Fibroblast of skin of left quadriceps (primary cell): Measurements from ENCODE around the gene CDC16.
"Not testable (repeated sequence)": the region's sequence is repeated elsewhere in the genome, so short reads cannot be mapped to it uniquely, and the experiment has no call there.

Experiments
- DNase-seq, 2 experiments: peaks; one replicate each; pipeline ENCODE4 v3.0.0-alpha.2; 2013; ENCODE audit warnings: low read depth in 2 of 2

Gene CDC16, protein sequence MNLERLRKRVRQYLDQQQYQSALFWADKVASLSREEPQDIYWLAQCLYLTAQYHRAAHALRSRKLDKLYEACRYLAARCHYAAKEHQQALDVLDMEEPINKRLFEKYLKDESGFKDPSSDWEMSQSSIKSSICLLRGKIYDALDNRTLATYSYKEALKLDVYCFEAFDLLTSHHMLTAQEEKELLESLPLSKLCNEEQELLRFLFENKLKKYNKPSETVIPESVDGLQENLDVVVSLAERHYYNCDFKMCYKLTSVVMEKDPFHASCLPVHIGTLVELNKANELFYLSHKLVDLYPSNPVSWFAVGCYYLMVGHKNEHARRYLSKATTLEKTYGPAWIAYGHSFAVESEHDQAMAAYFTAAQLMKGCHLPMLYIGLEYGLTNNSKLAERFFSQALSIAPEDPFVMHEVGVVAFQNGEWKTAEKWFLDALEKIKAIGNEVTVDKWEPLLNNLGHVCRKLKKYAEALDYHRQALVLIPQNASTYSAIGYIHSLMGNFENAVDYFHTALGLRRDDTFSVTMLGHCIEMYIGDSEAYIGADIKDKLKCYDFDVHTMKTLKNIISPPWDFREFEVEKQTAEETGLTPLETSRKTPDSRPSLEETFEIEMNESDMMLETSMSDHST

DNA sequence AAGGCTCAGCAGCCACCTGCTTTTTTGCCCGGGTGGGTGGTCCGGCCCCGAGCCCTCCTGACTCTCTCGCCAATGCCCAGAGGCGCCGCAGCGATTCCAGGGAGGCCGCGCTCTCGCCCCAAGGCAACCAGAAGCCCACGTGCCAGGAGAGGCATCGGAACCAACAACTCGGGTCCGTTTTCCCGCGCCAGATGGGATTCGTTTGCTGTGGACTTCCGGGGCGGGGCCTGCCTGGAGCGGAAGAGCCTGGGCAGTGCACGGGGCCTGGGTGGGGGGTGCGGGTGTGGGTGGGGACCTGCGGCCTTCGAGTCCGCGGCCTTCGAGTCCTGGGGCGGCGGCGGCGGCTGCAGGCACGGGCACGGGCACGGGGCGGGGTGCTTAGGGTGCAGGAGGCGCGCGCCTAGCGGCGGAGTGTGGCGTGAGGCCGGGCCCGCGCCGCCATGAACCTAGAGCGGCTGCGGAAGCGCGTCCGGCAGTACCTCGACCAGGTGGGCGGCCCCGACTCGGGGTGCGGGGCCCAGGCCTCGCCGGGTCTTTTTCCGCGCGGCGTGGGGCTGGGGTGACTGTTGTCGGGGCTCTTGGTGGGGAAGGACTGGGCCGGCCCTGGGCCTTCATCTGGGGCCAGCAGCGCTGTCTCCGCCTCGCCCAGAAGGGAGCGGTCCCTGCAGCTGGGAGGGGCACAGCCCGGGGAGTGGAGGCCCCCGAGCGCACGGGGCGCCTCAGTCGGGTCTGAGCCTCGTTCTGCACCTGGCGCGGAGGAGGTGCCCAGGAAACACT is at the start of gene CDC16:
CDC16 (plus strand) TSS at position 253 of the 777 bp plus-strand sequence; CDS start at position 441, 188 bp downstream.
- DNase-seq, result peak; percentile 80

DNA sequence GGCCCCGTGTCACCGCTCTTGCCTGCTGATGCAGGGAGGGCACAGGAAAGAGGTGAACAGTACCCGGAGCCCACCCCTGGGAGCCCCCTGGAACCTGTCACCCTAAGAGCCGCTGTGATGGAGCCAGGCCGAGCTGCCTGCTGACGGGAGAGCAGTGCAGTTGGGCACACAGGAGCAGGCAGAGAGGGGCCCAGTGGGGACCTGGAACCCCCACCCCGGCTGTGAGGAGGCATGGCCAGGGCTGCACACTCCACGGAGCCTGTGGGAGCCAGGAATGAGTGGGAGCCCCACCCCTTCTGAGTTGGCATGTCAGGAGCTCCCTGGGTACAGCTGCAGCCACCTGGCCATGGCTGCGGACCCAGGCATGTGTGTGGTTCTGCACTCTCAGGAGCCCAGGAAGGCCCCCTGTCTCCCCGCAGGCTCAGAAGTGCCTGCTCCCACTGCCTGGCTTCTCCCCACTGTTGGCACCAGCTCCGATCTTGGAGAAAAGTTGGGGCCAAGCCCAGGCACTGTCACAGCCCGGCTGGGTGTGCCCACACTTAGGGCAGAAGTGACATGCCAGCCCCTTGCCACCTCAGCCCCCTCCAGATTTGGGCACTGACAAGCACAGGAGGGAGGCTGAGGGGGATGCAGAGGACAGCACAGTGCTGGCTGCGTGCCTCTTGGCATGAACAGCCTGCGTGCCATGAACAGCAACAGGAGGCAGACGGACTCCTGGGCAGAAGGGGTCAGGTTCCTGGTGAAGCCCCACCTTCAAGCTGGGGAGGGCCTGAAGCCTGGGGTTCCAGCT is 49.3 kb upstream of the CDC16 start:
- DNase-seq, result no peak

DNA sequence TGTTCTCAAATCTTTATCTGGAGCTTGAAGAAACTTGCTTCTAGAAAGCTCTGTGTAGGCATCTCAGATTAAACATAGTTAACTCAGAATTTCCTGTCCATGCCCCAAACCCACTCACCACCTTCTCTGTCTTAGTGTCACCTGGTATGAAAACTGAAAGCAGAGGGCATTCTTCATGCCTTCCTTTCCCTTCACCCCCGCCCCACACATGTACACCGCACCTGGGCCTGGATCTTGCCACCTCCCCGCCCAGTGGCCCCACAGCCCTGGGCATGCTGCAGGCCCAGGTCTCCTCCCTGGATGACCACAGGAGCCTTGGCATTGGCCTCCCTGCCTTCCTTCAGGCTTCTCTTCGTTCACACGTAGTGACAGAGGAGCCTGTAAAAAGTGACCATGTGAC is 39.8 kb upstream of the CDC16 start:
- no peak for DNase-seq

DNA sequence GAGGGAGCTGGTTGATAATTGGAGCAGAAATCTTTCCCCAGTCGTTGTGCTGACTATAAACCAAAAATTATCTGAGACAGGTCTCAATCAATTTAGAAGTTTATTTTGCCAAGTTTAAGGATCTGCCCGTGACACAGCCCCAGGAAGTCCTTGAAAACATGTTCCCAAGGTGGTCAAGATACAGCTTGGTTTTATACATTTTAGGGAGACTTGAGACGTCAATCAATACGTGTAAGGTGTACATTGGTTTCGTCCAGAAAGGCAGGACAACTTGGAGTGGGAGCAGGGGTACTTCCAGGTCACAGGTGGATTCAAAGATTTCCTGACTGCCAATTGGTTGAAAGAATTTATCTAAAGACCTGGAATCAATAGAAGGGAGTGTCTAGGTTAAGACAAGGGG is 38.1 kb upstream of the CDC16 start:
- DNase-seq, result no peak

DNA sequence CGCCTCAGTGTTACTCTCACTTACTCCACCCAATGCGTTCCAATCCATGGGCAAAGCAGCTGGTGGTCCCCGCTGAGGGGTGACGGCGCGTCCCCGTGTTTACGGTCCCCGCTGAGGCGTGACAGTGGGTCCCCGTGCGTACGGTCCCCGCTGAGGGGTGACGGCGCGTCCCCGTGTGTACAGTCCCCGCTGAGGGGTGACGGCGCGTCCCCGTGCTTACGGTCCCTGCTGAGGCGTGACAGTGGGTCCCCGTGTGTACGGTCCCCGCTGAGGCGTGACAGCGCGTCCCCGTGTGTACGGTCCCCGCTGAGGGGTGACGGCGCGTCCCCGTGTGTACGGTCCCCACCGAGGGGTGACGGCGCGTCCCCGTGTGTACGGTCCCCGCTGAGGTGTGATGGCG is 36.1 kb upstream of the CDC16 start:
- DNase-seq, result no peak

DNA sequence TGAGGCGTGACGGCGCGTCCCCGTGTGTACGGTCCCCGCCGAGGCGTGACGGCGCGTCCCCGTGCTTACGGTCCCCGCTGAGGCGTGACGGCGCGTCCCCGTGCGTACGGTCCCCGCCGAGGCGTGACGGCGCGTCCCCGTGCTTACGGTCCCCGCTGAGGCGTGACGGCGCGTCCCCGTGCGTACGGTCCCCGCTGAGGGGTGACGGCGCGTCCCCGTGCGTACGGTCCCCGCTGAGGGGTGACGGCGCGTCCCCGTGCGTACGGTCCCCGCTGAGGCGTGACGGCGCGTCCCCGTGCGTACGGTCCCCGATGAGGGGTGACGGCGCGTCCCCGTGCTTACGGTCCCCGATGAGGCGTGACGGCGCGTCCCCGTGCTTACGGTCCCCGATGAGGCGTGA is 35.2 kb upstream of the CDC16 start:
- DNase-seq, result not testable (repeated sequence)

DNA sequence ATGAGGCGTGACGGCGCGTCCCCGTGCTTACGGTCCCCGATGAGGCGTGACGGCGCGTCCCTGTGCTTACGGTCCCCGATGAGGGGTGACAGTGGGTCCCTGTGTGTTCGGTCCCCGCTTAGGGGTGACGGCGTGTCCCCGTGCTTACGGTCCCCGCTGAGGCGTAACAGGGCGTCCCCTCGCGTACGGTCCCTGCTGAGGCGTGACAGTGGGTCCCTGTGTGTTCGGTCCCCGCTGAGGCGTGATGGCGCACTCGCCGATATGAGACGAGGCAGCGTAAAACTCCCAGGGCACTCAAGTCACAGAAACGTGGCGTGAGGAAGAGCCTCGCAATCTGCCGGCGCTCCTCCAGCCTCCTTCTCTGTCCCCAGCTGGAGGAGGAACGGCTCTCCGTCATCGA is 34.7 kb upstream of the CDC16 start:
- DNase-seq, result no peak

DNA sequence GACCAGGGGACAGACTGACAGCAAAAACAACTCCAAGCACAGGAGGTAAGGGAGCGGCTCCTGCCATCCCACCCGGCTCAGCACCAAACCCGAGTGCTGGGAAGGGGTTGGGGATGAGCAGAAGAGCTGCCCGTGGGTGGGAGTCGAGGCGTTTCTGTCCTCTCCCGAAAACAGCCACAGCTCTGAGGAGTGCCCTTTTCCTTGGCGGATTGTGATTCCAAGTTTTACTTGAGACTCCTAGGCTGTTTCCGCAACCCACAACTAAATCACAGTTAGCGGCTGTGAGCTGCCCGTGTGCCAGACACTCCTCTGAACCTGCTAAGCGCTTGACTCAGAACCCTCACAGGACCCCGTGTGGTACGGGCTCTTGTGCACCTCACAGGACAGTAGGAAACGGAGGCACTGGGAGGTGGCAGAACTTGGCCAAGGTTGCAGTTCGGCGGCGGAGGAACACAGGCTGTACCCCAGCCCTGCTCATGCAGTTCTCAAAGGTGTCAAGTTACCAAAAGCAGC is 34.2 kb upstream of the CDC16 start:
- DNase-seq, result no peak

DNA sequence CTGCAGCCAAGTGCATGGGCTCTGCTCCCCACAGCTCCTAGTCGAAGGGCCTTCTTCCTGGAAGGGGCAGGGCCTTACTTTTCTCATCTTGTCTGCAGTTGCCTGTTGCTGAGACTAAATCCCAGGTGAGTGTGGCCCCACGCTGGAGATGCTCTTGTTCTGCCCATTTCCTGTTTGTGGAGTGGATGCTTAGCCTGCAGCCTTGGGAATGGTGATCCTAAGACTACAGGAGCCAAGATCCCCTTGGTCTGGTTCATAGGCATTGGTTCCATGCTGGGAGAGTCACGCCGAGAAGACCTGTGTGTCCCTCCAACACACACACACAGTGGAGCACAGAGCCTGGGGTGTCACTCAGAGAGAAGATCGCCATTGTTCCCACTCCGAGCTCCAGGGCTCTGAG is 32.1 kb upstream of the CDC16 start:
- no peak for DNase-seq

DNA sequence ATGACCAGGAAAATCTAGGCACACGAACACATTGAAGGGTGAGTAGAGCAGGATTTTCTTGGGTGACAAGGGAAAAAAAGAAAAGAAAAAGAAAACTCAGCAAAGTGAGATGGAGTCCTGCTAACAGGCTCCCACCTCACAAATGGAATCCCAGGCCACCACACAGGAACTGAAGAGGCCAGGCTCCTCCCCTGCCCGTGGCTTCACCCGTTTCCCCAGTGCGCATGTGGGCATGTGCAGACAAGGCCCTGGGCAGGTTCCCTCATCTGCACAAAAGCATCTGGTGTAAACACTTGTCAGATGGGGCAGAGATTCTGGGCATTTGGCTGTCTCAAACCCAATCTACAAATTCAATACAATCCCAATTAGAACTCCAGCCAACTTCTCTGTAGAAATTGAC is 31.2 kb upstream of the CDC16 start:
- no peak for DNase-seq

DNA sequence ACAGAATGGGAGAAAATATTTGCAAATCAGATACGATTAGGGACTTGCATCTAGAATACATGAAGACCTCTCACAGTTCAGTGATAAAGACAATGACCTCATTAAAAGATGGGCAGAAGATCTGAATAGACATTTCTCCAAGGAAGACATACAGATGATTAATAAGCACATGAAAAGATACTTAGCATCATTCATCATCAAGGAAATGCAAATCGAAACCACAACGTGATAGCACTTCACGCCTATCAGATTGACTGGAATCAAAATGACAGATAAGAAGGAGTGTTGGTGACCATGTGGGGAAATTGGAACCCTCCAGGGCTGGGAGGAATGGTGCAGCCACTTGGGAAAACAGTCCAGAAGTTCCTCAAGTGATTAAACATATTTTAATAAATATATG is 29.8 kb upstream of the CDC16 start:
- no peak for DNase-seq

DNA sequence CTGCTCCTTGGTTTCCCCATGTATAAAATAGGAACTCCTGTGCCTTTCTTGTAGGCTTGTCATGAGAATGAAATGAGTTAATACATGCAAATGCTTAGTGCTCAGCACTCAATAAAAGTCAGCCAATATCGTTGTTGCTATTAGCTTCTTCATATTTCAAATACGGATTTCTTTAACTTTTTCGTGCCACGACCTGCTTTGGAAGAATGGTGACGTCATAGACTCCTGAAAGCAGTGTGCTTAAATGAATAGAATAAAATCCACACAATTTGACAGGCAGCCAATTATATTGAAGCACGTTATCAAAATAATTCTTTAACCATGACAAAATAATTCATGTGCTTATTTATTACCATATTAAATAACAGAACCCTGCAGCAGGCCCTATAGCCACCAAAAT is 26.6 kb upstream of the CDC16 start:
- DNase-seq, result no peak

DNA sequence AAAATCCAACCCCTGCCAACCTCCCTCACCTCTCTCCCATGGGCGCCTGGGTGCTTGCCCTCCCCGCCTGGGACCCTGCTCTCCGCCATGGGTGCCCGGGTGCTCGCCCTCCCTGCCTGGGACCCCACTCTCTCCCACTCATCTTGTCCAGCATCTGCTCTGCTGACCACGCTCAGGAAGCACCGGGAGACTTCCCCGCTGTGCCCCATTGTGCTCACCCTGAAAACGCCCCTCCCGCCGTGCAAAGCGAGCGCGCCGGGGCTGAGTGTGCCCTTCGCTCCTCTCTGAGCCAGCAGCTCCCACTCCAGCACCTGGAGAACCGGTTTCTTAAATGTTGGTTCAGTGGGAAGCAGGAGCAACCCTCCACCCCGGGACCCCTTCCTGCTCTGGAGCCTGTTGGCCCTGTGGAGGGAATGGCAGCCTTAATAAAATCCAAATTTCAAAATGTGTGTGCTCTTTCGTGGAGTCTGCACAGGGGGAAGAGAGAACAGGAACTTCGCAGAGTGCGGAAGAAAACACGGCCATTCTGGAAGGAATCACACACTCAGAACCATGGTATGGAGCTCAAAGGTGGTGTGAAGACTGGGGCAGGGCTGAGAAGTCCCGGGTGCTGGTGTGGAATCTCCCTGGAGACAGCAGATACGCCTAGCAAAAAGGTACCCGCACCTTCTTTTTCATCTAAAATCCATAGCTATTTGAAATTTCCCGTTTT is 23.1 kb upstream of the CDC16 start:
- no peak for DNase-seq

DNA sequence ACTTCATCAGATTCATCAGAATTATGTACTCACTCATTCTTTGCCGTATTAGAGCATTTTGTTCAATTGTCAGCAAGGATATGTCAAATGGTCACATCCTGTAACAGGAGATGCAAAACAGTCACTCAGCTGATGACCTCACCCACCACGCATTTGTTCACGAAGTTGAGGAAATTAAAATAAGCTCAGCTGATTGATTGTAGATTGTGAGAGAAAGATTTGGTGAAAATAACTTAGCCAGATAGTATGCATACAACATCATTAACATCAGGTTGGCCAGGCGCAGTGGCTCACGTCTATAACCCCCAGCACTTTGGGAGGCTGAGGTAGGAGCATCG is 22.6 kb upstream of the CDC16 start:
- peak in 1 of 2 experiments; percentile 17 for DNase-seq

DNA sequence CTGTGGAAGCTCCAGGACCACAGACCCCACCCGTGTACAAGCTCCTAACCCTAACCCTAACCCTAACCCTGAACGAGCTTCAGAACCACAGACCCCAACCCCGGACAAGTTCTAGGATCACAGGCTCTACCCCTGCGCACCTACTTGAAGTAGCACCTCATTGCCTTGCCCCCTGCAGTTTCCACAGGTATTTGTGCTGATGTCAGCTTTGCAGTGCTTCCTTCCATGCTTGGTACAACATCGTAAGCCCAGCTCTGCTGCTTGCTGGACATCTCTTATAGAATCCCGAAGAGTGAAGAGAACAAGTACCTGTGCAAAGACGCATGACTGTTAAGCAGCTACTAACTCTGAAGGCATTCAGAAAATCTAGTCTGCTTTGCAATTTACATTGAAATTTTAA is 20.7 kb upstream of the CDC16 start:
- DNase-seq, result no peak

DNA sequence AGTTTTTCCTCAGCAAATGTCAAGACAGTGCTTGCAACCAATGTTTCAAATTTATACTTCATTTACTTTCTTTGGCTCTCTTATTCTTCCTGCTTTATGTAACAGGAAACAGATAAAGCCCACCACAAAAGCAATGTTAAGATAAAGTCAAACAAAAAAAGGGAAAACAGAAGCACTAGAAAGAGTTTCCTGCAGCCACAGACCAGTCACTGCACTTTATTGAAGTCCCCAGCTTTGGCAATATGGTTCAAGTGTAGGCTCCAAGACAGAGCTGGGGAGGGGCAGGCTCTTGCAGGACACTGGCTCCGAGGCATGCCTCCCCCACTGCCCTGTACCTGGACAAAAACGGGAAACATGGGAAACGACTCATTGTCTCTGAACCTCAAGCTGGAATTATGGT is 15.3 kb upstream of the CDC16 start:
- no peak for DNase-seq

DNA sequence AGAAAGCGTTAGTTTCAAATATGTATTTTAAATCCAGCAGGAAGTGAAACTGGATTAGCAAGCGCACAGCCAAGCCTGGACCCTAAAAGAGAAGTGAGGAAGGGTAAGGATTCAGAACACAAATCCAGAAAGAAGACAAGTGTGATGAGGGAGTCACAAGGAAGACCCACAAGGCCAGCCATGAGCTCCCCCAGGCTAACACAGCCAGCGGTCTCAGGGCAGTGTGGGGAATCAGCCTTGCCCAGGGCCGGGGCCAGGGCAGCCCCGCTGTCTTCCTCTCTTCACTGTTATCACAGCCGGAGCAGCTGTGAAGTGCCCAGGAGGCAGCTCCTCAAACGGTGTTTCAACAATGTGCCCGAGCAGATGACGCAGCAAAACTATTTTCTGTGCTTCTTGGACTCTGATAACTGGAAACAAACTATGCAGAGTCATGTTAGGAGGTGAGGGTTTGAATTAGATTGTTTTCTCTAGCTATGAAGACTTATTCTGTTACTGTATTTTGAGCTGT is 12.2 kb upstream of the CDC16 start:
- DNase-seq, result no peak

DNA sequence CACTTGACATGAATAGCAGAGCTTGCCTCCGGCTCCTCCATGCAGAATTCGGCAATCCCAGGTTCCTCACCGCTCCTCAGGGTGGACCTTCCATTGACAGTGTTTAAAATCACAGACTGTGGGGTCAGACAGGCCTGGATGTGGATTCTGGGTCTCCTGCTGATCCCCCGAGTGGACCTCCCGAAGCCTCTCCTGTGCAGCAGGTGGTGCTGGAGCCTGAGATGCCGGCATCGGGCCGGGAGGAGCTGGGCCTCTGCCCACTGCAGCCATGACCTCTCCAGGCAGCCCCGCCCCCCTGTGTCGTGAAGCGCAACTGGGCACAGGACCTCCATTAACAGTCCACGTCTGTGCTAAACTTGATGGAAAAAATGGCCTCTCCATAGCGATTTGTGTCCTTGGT is 10.5 kb upstream of the CDC16 start:
- DNase-seq, result no peak

DNA sequence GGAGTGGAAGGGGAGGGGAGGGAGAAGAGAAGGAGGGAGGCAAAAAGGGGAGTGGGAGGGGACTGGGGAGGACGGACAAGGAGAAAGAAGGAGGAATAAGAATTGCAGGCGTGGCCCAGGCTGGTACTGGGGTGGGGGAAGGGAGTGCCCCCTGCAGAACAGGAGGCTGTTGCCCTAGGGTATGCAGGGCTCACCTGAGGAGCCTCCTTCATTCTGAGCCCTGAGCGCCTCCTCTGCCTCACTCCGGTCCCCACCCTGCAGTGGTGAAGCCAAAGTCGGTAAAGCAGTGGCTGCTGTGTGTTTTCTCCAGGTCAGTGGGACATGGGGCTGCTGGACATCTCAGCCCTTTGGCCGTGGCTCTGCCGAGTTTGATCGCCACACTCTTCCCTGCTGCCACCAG is 9.1 kb upstream of the CDC16 start:
- DNase-seq, result no peak

DNA sequence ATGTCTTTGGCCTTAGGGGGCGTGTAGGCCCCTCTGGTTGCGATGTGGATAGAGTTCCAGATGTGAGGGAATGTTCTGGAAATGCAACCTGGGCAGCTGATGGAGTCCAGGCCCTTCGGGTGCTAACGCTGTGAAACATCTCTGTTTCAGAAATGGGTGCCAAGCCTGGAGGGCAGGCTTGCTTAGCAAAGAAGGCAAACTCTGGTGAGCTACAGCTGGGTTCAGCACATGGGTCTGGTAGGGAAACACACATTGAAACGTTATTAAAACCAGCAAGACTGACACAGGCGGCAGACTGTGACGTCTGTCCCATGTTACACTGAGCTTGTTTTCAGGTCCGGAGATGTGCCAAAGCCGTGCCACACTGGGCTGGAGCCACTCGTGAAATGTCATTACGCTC is 8.6 kb upstream of the CDC16 start:
- DNase-seq, result no peak

DNA sequence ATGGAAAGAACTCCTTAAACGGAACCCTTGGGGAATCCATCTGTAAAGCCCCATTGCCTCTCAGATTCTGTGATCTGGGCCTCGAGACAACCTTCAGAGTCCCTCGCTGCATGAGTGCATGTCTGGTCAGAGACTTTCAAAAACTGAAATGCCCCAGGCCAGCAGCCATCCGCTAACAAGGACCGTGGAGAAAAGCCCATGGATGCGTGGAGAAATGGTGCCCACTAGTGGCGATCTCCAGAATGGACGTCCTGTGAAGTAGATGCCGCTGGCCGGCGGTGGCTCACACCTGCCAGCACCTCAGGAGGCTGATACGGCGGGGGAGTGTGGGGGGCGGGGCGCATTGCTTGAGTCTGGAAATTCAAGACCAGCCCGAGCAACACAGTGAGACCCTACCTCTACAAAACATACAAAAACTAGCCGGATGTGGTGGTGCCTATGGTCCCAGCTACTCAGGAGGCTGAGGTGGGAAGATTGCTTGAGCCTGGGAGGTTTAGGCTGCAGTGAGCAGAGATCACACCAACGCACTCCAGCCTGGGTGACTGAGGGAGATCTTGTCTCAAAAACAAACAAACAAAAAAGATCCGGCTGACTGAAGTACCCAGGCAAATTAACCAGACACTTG is 7.9 kb upstream of the CDC16 start:
- peak; percentile 40 to 57 for DNase-seq
